ENCODE results near the gene TCERG1.

DNA sequence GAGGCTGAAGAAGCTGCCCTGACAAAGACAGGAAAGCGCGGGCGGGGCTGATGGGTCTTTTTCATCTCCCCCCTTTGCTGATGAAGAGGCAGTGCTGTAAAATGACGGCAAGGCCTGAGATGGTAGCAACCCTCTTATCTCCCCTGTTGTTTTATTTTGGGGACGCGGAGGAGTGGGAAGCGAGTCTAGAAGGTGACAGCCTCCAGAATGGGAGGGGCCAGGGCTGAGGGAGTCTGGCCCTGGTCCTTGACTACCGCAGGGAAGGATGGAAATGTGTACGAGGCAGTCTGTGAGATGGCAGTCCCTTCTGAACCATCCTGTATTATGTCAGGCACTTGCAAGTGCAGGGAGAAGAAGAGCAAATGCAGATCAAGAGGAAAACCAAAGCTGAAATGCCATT is 46.1 kb upstream of the TCERG1 start:
- no peak for TF ChIP-seq POLR2AphosphoS5 (IDR thresholded peaks at IDR 0.05; ENCODE audit: low read depth, low read length)
- TF ChIP-seq POLR2A (IDR thresholded peaks at IDR 0.05; ENCODE audit: low read depth, low read length): no peak
- no peak for TF ChIP-seq TAF1 (IDR thresholded peaks at IDR 0.05; ENCODE audit: low read depth, low read length)
- TF ChIP-seq PAX5 (IDR thresholded peaks at IDR 0.05; ENCODE audit: insufficient read depth, low read length, severe bottlenecking): no peak
- no peak for TF ChIP-seq POU2F2 (IDR thresholded peaks at IDR 0.05; ENCODE audit: low read depth, low read length)
